ENCODE data around the gene KCNQ4. TPM values are rescaled to one million over a fixed set of nuclear protein-coding genes. Genes with fewer than 3 reads are reported as not detected.

The KCNQ4 gene
- total RNA-seq, 4 donors from 2014 or later: 1.1 to 3.8 (median 1.5) TPM

DNA sequence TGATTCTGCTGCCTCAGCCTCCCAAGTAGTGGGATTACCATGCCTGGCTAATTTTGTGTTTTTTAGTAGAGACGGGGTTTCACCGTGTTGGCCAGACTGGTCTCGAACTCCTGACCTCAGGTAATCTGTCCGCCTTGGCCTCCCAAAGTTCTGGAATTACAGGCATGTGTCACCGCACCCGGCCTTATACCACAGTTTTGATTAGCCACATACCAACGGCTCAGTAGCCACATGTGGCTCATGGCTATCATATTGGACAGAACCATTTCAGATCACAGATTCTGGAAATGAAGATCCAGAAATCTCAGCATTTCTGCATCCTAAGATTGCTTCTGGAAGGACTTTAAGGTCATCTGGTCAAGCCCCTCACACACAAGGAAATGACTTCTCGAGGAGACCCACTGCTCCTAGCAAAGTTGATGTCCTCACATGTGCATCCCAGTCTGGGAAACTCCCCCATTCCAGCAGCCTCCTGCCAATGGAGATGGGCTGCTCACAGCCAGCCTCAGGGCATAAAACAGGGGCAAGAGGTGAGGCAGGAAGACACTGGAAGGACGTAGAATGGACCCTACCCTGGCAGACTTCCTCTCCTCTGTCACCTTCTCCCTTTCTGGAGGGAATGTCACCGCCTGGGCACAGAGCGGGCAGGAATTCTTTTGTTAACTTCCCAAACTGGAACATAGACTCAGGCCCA lies 96.0 kb downstream of the KCNQ4 start:
- 83% methylated on average over 10 of the region's 11 CpGs for WGBS
- Histone ChIP-seq H3K4me1 (peaks cover 30% of the 10 kb centered on the region), H3K4me3 (no peak overlapping the region), H3K27me3 (peaks cover 14% of the 10 kb centered on the region), H3K9me3 (no peaks in the 10 kb centered on the region), H3K27ac (no peak overlapping the region), H3K36me3 (no peaks in the 10 kb centered on the region)
- no peak for DNase-seq (ENCODE audit: low spot score in 2 of 2)
- no peak for TF ChIP-seq POLR2A (IDR thresholded peaks at IDR 0.05)
- TF ChIP-seq, protein P1, sequence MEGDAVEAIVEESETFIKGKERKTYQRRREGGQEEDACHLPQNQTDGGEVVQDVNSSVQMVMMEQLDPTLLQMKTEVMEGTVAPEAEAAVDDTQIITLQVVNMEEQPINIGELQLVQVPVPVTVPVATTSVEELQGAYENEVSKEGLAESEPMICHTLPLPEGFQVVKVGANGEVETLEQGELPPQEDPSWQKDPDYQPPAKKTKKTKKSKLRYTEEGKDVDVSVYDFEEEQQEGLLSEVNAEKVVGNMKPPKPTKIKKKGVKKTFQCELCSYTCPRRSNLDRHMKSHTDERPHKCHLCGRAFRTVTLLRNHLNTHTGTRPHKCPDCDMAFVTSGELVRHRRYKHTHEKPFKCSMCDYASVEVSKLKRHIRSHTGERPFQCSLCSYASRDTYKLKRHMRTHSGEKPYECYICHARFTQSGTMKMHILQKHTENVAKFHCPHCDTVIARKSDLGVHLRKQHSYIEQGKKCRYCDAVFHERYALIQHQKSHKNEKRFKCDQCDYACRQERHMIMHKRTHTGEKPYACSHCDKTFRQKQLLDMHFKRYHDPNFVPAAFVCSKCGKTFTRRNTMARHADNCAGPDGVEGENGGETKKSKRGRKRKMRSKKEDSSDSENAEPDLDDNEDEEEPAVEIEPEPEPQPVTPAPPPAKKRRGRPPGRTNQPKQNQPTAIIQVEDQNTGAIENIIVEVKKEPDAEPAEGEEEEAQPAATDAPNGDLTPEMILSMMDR (IDR thresholded peaks at IDR 0.05): no peak
- TF ChIP-seq POLR2AphosphoS5 (IDR thresholded peaks at IDR 0.05): no peak
- TF ChIP-seq EP300 (IDR thresholded peaks at IDR 0.05): no peak

DNA sequence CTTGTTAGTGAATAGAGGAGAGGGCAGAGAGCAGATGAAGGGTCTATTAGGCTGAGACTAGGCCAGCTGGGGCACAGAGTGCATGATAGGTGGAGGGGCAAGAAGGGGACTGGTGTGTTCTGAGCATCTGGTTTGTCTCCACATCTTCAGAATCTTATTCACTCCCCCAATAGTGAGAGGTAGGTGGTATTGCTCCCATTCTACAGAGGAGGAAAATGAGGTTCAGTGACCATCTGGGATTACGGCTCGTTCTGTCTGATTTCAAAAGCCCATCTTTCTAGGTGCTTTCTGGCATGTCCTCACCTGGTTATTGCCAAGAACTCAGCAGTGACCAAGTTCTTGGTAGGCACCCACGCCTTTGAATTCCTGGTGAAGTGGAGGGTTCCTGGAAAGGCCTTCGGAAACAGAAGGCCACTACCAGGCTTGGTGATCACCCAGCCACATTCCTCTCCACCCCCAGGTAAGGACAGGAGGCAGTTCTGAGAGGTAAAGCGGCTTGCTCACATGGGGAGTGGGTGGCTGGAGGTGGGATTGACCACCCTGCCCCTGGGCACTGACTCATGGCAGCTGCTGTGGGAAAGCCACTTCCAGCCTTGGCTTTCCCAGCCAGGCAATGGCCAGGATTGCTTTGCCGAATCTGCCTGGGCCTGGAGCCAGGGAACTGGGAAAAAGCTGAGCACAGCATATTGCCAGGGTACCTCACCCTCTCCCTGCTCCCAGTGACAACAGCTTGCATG lies 97.4 kb downstream of the KCNQ4 start:
- peaks cover 33% of the 10 kb centered on the region for H3K4me1 ChIP-seq
- H3K4me3 ChIP-seq: no peak overlapping the region
- 66% methylated on average over 4 of the region's 6 CpGs for WGBS
- no peaks in the 10 kb centered on the region for H3K9me3 ChIP-seq
- H3K36me3 ChIP-seq: no peaks in the 10 kb centered on the region
- DNase-seq (ENCODE audit: low spot score in 2 of 2): no peak
- TF ChIP-seq POLR2A (IDR thresholded peaks at IDR 0.05): no peak
- TF ChIP-seq, protein P1 (IDR thresholded peaks at IDR 0.05): no peak
- no peak for TF ChIP-seq POLR2AphosphoS5 (IDR thresholded peaks at IDR 0.05)
- TF ChIP-seq EP300 (IDR thresholded peaks at IDR 0.05): no peak
- no peak overlapping the region for H3K27ac ChIP-seq
- peaks cover 15% of the 10 kb centered on the region for H3K27me3 ChIP-seq

DNA sequence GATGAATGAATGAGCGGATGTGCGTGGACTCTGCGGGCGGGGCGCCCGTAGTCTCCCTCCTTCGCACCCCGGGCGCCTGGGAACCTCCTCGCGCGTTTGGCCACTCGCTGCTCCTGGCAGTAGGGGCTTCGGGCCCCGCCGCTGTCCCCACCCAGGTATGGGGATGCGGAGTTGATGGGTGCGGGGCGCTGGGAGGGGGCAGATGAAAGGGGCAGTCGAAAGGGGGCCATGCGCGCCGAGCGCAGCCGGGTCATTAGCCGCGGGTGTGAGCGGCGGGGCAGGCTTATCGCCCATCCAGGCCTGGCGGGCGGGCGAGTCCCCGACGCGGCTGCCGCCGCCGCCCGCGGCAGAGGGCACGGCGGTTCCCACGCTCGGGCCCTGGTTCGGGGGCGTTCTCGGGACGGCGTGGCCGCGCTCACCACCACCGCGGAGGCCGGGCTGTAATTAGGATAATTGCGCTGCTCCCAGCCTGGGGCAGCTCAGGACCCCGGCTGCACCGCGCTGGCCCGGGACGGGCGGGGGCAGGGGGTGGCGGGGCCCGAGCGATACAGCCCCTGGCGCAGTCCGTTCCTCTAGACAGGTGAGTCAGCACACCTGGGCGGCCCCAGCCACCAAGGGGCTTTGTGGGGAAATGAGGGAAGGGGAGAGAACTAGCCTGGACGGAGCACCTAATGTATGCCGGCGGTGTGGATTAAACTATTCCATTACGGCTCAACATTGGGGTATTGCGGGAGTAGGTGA lies 100.6 kb downstream of the KCNQ4 start:
- H3K27ac ChIP-seq: no peak overlapping the region
- no peak for DNase-seq (ENCODE audit: low spot score in 2 of 2)
- no peaks in the 10 kb centered on the region for H3K9me3 ChIP-seq
- peak overlapping the region; percentile 25 for H3K4me3 ChIP-seq
- 46% methylated on average over 31 of the region's 73 CpGs for WGBS
- no peaks in the 10 kb centered on the region for H3K36me3 ChIP-seq
- peaks cover 15% of the 10 kb centered on the region for H3K27me3 ChIP-seq
- peaks cover 35% of the 10 kb centered on the region for H3K4me1 ChIP-seq
- TF ChIP-seq POLR2A (IDR thresholded peaks at IDR 0.05) (no peak), POLR2AphosphoS5 (IDR thresholded peaks at IDR 0.05) (no peak), EP300 (IDR thresholded peaks at IDR 0.05) (no peak)
- TF ChIP-seq, protein P1 (IDR thresholded peaks at IDR 0.05): no peak

DNA sequence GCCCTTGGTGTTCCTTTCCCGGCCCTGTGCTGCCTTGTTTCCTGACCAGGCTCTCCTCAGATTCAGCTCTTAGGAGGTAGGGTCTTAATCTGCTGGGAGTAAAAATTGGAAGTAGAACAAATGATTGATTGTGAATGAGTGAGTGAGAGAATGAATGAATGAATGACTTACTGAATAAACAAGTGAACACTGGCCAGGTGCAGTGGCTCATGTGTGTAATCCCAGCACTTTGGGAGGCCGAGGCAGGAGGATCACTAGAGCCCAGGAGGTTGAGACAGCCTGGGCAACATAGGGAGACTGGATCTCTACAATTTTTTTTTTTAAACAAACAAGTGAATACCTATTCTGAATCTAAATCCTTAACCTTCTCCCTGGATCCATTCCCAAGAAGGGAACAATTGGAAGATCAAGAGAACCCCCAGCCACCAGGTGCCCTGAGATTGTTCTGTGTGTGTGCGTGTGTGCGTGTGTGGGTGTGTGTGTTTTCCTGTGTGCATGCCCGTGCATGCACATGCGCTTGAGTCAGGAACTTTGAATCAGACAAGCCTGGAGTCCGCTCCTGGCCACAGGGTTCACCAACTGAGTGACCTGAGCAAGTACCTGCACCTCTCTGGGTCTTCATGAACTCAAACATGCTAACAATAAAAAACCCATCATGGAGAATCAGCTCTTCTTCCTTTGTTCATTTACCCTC lies 102.9 kb downstream of the KCNQ4 start:
- H3K36me3 ChIP-seq: no peaks in the 10 kb centered on the region
- no peaks in the 10 kb centered on the region for H3K9me3 ChIP-seq
- WGBS: 60% methylated on average over 7 of the region's 7 CpGs
- H3K4me3 ChIP-seq: no peak overlapping the region
- peaks cover 15% of the 10 kb centered on the region for H3K27me3 ChIP-seq
- no peak for DNase-seq (ENCODE audit: low spot score in 2 of 2)
- TF ChIP-seq, protein P1 (IDR thresholded peaks at IDR 0.05): no peak
- TF ChIP-seq POLR2A (IDR thresholded peaks at IDR 0.05) (no peak), POLR2AphosphoS5 (IDR thresholded peaks at IDR 0.05) (no peak), EP300 (IDR thresholded peaks at IDR 0.05) (no peak)
- no peak overlapping the region for H3K27ac ChIP-seq
- peaks cover 28% of the 10 kb centered on the region for H3K4me1 ChIP-seq
